GM19468 (cell line): ENCODE results near the gene ELK3.

Source experiments
- ATAC-seq: cut with Tn5 transposase; IDR thresholded peaks from one replicate; pipeline ENCODE4 v1.9.1; 2021; ENCODE audit warnings: mild to moderate bottlenecking, moderate library complexity, moderate number of reproducible peaks; ENCODE audit not compliant: unreplicated experiment; ENCODE audit errors: extremely low read depth

Gene ELK3

DNA sequence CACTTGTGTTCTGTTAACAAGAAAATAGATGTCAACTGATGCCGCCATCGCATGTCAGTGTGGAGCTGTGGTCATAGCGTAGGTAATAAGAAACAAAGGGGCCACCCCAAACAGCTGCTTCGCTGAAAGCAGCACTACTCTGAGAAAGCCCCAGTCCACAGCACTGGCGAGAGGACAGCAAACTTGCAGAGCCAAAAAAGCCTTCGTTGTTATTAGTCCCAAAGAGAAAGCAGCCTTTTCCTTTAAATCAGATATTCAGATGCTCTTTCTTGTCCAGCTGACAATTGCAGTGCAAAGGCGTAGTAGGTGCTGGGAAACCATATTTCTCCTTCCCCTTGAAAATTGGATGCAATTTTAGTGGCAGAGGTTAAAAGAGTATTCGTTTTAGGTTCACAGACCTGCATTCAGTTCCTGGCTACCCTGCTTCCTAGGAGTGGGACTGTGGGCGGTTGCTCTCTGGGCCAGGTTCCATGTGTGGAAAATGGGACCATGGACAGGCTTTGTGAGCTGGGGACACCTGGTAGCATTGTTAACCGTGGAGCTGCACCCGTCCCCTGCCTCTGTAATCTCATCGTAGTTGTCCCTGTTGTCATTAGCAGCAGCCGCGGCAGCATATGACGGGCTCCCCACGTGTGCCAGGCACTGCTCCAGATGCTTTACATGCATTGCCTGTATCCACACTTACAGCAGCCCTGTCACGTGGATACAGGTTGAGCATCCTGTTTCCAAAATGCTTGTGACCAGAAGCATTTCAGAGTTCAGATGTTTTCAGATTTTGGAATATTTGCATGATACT, 54.2 kb downstream of the ELK3 start:
- no peak for ATAC-seq

DNA sequence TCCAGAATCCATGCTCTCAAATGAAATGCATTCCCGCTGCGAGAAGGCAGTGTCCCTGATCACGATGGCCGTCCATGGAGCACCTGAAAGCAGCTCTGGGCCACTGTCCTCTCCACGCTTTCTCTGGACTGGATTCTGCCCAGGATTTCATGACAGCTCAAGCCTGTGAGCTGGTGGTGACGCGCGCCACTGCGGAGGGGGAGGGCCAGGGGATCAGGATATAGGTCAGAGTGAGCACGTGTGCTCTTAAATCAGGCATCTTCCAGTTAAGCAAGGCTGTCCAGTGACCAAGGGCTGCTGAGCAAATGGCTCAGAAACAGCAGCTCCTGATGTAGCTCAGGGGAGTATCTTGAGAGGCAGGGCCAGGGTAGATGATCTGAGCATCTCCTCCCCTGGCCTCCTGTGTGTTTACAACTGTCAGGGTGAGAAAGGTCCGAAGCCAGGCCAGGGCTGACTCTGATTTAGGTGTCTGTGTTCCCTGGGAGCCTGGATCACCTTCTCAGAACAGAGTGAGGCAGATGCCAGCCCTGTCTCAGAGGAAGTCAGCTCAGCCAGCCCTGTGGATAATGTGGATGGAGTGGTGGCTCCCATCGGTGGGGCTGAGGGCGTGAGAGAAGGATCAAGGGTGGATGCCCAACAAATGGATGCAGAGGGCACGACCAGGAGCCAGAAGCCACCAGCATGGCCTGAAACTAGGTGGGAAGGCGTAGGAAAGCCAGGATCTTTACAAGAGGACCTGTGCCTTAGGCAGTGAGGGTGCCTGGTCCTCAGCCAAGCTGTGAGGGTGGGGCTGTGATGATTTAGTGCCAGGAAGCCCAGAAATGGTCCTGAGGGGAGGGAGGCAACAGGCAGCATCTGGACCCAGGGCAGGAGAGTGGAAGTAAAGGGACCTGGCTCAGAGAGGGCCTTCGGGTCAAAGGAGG, 55.3 kb downstream of the ELK3 start:
- ATAC-seq: no peak

DNA sequence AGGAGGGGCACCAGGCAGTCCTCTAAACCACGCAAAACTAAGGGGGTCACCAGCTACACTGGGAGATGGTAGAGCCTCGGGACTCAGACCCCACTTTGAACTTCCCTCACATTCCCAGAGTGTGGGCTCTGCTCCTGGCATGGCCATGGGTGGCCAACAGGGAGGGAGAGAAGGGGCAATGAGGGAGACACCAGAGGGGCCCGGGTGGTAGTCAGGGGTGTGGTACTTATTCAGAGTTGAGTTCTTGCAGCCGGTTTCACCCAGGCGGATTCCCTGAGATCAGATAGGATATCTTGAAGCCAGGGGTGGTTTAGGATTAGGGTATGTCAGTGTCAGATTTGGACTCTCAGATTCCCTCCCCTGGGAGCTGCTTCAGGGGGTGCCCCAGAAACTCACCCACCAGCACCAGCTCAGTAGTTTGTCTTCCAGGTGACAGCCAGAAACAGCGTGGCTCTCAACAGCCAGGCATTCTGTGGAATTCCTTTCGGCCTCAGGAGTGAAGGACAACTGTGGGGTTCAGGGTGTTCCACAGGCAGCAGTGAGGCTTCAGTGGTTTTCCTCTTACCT, 56.0 kb downstream of the ELK3 start:
- ATAC-seq: no peak

DNA sequence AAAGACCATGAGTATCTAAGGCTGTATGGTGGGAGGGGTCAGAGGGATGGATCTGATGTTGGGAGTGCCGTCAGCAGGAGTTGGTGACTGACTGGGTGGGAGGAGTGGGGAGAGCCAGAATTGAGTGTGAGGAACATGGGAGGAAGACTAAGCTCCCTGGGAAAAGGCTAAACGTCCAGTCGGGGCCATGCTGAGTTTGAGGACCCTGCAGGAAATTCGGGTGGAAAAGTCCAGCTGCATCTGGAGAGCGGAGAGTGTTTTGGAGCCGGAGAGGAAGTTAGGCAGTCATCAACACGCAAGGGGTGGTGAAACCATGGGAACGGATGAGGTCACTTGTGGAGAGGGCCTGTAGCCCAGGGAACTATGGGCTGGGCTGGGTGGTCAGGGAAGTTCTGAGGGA, 60.9 kb downstream of the ELK3 start:
- no peak for ATAC-seq

DNA sequence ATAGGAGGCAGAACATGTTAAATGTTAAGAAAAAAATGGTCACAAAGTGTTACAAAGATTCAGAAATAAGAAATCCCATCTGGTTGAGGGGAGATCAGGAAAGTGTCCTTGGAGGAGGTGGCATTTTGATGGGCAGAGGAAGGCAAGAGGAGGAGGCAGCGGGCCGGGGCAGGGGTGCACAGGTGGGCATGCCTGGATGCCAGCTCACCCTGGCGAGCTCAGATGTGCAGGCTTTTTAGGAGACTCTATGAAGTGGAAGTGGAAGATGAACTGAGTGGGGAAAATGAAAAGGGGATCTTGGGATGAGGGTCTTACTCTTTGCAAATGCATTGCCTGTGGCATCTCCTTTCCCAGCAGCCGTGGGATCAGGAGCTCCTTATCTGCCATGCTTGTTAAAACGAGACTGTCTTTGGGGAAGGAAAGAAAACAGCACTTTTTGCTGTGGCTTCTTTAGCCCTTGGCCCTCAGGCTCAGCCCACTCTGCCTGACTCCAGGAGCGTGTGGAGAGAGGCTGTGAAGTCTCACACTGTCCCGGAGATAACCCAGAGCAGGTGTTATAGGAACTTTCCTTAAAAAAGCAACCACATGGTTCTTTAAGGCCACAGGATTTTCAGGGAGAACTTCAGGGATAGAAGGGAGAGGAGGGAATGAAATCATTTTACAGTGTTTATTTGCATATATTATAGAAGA, 62.6 kb downstream of the ELK3 start:
- no peak for ATAC-seq

DNA sequence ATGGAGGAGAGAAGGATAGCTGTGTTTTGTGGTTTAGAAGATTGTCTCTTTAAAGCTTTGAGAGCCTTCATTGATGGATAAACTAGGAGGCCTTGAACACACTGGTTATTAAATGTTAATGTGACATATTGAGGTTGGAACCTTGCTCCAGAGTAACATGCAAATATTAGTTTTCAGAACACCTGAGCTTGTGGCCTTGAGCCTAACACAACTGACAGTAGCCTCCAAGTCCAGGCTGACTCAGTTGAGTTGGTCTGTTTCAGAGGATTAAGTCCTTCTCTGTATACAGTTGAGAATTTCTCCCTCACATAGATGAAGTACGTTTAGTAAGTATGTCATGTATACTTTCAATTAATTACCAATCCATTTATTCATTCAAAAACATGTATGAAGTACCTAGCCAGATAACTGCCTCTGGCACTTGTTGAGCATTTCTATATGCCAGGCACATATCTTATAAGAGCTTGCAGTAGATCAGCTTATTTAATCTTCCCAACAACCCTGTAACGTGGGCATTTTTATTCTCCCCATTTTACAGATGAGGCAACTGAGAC, 63.5 kb downstream of the ELK3 start:
- no peak for ATAC-seq

DNA sequence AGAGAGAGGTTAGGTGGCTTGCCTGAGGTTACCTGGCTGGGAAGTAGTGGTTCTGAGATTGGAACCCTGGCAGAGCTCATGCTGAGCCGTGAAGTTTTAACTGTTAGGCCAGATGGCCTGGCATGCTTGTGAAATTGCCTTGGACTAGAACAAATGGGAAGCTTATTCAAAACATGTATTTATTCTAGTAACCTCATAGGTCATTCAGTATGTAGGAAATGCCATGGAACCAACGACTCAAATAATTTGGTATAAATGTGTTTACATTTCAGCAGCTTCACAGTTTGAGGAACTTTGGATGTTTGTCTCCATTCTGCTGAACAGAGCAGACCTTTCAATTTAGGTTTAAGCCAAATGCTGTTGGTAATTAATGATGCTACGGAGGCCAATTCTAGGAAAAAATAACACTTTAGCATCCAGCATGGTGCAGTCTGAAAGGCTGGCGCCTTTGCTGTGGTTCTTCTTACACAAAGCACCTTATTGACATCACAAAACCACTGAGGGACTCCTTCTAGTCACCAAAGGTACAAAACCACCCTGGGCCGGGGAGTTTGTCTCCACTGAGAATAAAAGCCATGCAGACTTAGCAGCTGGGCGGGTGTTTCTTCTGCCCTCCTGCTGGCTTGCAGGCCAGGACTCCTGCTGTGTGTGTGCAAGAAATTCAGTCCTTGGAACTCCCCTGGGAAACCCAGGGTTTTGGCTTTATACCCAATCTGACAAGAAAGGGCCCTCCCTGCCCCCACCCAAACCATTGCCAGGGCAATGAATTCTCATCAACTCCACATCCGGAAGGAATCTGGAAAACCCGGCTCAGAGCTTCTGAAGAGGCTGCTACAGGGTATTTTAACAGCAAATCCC, 64.2 kb downstream of the ELK3 start:
- no peak for ATAC-seq

DNA sequence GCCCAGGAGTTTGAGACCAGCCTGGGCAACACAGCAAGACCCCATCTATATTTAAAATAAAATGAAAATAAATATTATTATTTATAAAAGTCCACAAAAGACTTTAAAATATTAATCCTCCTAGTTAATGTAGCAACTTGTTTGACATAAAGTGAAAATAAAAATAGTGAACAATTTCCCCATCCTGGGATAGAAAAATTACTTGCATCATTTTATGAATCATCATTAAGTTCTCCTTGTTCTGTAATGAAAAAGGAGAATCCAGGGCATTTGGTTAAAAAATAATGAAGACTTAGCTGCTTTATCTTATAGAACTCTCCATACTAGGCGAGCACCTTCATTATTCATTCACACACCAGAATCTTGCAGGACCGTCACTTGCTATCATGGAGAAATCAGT, 66.1 kb downstream of the ELK3 start:
- ATAC-seq: no peak

DNA sequence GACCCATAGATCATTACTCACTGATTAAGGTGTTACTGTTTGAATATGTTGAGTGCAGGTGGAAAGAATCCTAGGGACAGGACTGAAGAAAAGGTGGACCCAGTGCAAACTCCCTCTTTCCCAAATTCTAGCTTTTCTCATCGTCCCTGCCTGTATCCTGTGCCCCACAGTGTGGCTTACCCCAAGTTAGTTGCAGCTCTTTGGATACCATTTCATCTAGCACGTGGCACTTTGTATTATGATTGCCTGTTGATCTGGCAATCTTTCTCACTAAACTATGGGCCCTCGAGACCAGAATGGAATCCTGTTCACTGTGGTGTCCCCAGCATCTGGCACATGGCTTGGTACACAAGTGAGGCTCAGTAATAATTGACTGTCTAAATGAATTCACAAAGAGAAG, 66.5 kb downstream of the ELK3 start:
- ATAC-seq: no peak

DNA sequence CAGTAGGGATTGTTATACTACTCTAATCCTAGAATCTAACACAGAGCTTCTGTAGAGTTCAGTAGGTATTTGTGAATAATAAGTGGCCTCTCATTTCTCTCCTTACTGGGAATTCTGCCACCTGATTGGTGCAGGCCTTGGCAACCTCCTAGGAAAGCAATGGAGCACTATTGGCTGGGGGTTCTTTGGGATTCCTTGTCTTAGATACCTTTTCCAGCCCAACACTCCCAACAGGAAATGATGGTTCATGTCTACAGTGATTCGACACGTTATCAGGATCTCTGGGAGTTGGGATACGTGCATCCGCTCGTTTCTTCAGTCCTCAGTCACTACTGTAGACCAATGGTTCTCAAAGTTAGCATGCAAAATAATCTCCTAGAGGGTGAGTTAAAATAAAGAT, 67.4 kb downstream of the ELK3 start:
- ATAC-seq: no peak

DNA sequence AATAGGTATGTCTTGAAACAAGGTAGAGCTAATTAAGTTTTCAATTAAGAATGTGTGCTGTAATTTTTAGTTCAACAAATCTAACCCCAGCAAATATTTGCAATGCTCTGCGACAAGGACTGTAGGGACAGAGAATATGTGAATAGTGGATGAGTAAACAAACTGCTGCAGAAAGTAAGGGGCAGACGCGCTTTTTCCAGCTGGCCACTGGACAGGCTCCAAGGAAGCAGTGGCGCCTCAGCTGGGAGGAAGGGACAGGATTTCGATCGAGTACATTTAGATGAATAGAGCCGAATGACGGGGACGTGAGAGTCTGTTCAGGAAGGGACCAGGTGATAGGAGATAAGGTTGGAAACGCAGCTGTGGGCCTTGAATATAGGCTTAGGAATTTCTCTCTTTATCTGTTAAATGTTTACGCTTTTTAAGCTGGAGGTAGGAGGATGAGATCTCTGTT, 69.3 kb downstream of the ELK3 start:
- no peak for ATAC-seq

DNA sequence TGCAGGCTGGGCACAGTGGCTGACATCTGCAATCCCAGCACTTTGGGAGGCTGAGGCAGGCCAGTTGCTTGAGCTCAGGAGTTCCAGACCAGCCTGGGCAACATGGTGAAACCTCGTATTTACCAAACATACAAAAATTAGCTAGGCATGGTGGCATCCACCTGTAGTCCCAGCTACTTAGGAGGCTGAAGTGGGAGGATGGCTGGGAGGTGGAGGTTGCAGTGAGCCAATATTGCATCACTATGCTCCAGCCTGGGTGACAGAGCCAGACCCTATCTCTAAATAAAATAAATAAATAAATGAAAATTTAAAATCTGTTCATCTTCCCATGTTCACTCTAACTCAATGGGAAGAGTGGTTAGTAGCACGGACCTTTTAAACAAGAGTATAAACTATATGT, 71.2 kb downstream of the ELK3 start:
- ATAC-seq: no peak

DNA sequence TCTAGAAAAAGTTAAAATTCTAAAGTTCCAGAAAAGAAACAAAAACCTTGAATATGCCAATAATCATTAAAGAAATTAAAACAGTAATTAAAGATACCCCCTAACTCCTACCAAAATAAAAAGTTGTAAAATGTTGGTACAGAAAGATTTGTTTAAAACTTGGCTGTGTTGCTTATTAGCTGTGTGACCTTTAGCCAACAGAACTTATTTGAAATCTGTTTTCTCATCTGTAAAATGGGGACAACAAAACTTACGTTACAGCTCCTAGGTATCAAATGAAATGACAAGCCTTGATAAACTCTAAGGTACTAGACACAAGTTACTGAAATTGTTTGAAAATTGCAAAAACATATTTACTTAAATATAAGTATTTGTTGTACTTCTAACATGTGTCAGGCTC, 71.7 kb downstream of the ELK3 start:
- ATAC-seq: no peak

DNA sequence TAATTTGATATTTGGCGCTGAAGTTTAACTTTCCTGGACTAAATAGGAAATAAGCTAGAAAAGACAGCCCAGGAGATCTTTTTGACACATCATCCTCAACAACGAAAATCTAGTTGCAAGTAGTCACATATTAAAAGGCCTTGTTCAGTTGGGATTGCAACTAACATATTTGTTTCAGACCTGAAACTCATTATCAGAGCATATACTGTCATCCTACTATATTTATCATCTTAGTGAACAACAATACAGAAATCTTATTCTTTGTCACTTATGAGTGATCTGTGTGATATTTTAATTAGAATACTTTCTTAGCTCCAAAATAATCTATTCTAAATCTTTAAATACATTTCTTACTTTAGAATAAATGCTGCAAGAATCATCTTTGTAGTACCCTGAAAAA, 72.1 kb downstream of the ELK3 start:
- ATAC-seq: no peak

DNA sequence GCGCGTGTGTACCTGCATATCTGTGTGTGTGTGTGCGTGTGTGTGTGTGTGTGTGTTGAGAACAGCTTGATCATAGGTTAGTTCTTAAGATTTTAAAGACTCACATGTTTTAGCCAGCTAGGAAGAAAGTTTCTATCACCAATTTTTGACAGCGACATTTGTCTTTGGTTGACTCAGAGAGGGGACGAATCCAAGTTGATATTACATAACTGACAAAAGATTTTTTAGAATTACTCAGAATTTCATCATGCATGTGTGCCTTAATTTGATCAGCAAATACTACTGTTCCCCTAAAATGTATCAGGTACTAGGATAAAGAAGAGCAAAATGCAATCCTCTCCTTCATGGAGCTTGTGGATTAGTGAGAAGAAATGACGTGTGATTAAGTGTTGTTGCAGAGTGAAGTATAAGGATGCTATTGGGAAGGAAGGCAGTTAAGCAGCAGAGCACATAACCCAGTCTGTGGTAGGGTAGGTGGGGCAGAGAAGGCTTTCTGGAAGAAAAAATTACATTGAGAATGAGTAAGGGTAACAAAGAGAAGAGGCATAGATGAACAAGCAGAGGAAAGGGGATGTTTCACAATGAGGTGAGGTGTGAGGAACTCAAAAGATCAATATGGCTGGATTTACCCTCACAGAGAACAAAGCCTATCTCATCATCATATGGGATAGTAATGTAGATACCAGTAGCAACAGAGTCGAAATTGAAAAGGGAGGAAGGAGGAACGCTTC, 77.5 kb downstream of the ELK3 start:
- ATAC-seq: no peak

DNA sequence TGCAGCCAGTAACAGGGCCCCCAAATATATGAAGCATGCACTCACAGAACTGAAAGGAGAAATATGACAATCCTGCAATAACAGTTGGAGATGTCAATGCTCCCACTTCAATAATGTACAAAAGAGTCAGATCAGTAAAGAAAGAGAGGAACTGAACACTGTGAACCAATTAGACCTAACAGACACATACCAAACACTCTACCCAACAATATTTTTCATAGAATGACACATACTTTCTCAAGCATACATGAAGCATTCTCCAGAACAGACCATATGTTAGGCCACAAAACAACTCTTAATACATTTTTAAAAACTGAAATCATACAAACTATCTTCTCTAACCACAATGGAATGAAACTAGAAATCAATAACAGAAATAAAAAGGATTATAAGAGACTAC, 80.2 kb downstream of the ELK3 start:
- ATAC-seq: peak; percentile 9

DNA sequence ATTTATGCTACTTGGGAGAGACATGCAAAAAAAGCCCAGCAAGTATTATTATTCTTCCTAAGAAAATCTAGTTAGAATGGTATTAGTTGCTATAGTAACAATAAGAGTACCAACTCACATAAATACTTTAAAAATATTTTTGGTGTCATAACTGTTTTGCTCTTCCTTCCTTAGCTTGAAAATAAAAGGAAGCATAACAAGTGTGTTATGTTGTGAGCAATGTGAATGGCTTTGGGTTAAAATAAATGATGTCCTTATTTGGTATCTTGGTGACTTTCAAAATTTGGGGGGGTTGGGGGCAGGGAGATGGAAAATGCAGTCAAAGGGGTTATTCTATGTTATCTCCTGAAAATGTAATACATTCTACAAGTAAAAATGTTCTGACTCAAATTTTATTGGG, 91.0 kb downstream of the ELK3 start:
- no peak for ATAC-seq

DNA sequence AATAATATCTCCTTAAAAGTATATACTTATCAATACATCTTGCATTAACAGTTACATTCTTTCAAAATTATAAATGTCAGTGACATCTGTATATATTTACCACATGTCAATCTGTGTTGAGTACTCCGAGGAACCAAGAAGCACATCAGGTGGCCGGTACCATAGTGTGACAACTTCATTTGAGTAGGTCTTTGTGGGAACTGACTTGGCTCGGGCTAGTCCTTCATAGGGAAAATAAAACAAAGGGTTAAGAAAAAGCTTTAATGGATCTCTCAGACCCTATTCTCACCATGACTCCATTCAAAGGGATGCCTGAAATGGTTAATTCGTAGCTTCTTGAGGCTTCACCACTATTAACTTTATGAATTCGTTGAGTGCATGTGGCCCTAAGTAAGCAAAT, 94.9 kb downstream of the ELK3 start:
- ATAC-seq: no peak

DNA sequence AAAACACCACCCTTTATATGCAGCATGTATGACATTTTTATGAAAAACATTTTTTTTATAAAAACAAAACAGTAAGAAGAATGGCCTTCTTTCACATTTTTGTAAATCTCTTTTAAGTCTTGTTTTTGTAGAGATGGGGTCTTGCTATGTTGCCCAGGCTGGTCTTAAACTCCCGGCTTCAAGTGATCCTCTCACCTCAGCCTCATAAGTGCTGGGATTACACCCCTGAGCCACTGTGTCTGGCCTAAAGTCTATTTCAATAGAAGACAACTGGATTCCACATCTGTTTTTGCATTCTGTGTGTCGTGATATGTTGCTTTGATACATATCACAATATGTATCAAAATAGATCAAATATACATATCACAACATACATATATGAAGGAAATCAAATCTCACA, 98.9 kb downstream of the ELK3 start:
- no peak for ATAC-seq
